SK-N-MC (cell line): ENCODE measurements around the gene DOCK4.

Experiments used
- DNase-seq: peaks from one replicate; pipeline ENCODE4 v3.0.0-alpha.2; 2011; ENCODE audit warnings: low read depth, low spot score
- H3K27ac ChIP-seq: fragments of 200-600 bp; sonication (generic); 2 replicates; pipeline ENCODE4 v1.5.1; 2016; ENCODE audit warnings: mixed run types
- H3K36me3 ChIP-seq: fragments of 200-600 bp; sonication (generic); 2 replicates; pipeline ENCODE4 v1.6.1; 2017; ENCODE audit warnings: antibody characterized with exemption, low read length, mixed read lengths; ENCODE audit not compliant: insufficient read depth
- H3K4me3 ChIP-seq: fragments of 200-600 bp; sonication (generic); 2 replicates; pipeline ENCODE4 v1.5.1; 2016
- H3K9ac ChIP-seq: fragments of 200-600 bp; sonication (generic); 2 replicates; pipeline ENCODE4 v1.8.0; 2017; ENCODE audit warnings: mixed run types, mixed read lengths; ENCODE audit not compliant: insufficient read length
- H3K9me3 ChIP-seq: fragments of 200-600 bp; sonication (generic); 2 replicates; pipeline ENCODE4 v1.6.1; 2017; ENCODE audit warnings: low read depth, mild to moderate bottlenecking, antibody characterized with exemption, low read length, moderate library complexity, mixed read lengths
- EZH2 ChIP-seq: fragments of 200-600 bp; sonication (generic); IDR thresholded peaks from one replicate; pipeline ENCODE4 v1.6.1; 2017; ENCODE audit warnings: antibody characterized with exemption
- FOXP2 ChIP-seq: optimal IDR thresholded peaks from 2 replicates; pipeline ENCODE3; 2011; ENCODE audit warnings: mild to moderate bottlenecking, moderate library complexity; ENCODE audit not compliant: insufficient read depth; ENCODE audit errors: extremely low read length, control extremely low read depth
- POLR2AphosphoS5 ChIP-seq: IDR thresholded peaks from 2 replicates; pipeline ENCODE4 v1.6.1; 2012; ENCODE audit warnings: mild to moderate bottlenecking, low read depth, low read length, borderline replicate concordance

Gene DOCK4

DNA sequence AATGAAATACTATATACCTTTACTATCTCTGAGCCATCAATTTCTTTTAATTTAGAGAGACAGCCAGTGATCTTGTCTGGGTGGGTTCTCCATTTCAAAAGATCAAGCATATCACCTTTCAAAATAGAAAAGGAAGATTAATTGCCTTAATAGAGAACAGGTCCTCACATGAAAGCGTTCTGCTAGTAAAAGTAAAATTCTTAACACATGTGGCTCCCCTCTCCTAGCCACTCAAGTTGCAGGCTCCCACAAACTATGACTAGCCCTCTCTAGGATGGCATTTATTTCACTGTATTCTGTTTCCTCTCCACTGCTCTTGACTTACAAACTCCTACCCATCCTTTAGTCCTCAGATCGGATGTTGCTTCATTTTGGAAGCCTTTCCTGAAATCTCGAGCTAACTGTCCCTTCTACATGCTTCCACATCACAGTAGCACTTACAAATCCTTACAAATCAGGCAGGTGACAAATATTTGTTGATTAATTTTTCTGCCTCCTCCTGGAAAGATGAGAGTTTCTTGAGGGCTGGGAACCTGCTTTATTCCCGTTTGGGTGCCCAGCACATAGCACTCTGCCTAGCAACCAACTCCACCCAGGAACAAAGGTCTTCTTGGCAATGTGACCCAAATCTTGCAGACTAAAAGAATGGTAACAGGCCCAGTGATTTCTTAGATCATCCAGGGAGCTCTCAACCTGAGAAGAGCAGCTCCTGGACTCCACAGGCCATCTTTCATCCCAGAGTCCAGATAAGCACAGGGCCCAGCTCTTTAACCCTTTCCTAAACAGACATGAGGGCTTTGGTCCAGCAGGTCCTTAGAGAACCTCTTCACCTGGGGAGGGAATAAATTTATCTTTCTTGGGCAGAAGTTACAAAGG lies 333.5 kb downstream of the DOCK4 start:
- no peak for DNase-seq
- H3K27ac ChIP-seq: no peak overlapping the region
- TF ChIP-seq FOXP2 (no peak), EZH2 (no peak), POLR2AphosphoS5 (no peak)
- no peak overlapping the region for H3K9ac ChIP-seq
- no peaks in the 10 kb centered on the region for H3K36me3 ChIP-seq
- H3K9me3 ChIP-seq: no peaks in the 10 kb centered on the region
- no peak overlapping the region for H3K4me3 ChIP-seq

DNA sequence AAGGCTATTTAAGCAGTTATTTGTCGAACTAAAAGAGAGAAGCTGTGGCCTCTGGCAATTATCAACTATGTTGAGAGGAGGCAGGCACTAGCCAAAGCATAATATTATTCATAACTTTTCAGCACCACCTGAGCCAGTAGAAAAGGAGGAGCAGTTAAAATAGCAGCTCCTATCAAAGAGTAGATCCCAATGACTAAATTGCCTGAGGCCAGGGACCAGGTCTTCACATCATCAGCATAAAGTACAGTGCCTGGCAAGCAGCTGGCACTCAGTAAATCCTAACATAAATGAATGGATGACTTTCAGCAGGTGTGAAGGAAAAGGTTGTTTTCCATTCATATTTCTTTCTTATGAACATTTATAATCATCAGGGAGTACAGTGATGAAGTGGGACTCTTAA lies 334.9 kb downstream of the DOCK4 start:
- Histone ChIP-seq H3K27ac (no peak overlapping the region), H3K4me3 (no peak overlapping the region), H3K9me3 (no peaks in the 10 kb centered on the region), H3K36me3 (no peaks in the 10 kb centered on the region), H3K9ac (no peak overlapping the region)
- TF ChIP-seq EZH2 (no peak), FOXP2 (no peak), POLR2AphosphoS5 (no peak)
- DNase-seq: no peak

DNA sequence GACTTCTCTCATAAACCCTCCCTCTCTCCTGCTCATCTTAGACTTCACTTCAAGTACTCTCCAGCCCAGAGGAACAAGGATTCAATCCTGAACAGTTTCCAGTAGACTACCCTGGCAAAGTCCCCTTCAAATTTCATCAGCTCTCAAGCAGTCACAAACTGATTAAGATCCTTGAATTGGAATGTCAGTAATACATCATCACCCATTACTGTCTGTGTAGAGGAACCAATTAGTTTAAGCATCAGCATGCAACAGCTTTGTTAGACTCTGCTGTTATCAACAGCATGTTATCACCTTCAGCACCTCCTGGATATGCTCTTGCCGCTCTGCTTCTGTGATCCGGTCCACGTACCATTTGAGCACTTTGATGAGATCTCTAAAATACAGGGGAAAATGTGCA lies 336.9 kb downstream of the DOCK4 start:
- Histone ChIP-seq H3K9ac (no peak overlapping the region), H3K4me3 (no peak overlapping the region), H3K9me3 (no peaks in the 10 kb centered on the region), H3K36me3 (no peaks in the 10 kb centered on the region), H3K27ac (no peak overlapping the region)
- TF ChIP-seq POLR2AphosphoS5 (no peak), FOXP2 (no peak), EZH2 (no peak)
- no peak for DNase-seq

DNA sequence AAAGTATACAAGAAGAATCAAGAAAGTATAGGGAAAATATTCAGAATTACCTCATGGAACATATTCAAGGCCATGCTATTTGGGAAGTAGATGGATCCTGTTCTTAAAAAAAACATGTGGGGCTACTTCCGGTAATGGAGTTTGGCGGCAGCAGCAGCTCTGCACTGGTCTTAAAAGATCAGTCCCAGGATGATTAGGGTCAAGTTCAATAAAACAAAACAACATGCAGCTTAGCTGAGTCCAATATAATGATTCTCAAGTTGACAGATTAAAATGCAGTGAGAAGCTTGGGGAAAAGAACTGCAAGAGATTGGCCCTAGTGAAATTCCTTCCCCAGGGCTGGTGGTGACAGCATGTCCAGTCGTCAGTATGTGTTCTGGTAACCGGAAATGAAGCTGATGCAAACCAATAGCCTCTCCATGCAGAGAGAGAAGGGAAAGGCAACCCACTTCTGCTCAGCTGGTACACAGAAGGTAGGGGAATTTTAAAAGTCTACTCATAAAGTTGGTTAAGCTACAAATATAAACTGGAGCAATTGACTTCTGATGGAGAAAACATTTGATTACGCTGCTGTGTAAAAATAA lies 338.8 kb downstream of the DOCK4 start:
- H3K9ac ChIP-seq: no peak overlapping the region
- TF ChIP-seq POLR2AphosphoS5 (no peak), EZH2 (no peak), FOXP2 (no peak)
- no peaks in the 10 kb centered on the region for H3K36me3 ChIP-seq
- H3K9me3 ChIP-seq: no peaks in the 10 kb centered on the region
- no peak overlapping the region for H3K4me3 ChIP-seq
- no peak for DNase-seq
- no peak overlapping the region for H3K27ac ChIP-seq

DNA sequence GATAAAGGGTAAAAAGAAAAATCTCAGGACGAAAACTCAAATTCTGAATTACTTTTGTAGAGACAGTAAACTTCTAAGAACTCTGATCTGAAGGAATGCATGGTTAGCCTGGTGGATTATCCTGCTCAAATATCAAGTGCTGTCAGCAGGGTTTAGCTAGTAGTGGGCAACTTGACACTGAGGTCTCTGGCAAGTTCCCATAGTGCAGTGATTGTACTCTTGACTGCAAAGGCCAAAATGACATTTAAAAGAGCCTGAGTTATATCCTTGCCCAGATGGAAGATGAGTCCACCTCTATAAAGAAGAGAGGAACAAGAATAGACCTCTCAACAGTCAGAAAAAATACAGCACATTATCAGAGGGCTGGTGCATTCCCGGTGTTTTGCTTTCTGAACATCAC lies 339.4 kb downstream of the DOCK4 start:
- Histone ChIP-seq H3K36me3 (no peaks in the 10 kb centered on the region), H3K27ac (no peak overlapping the region), H3K9ac (no peak overlapping the region), H3K4me3 (no peak overlapping the region), H3K9me3 (no peaks in the 10 kb centered on the region)
- TF ChIP-seq FOXP2 (no peak), POLR2AphosphoS5 (no peak), EZH2 (no peak)
- no peak for DNase-seq

DNA sequence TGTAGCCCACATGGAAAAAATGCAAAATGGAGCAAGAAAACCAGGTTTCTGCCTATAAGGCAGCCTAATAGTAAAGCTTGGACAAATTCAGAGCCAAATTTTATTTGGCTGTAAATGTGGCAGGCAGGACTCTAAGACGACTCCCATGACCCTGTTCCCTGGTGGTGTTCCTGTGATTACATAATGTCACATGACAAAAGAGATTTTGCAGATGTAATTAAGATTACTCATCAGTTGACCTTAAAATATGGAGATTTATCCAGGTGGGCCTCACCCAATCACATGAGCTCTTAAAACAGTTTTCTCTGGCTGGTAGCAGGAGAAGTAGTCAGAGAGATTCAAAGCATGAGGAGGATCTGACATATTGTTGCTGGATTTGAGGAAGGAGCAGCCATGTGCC lies 340.8 kb downstream of the DOCK4 start:
- TF ChIP-seq POLR2AphosphoS5 (no peak), EZH2 (no peak), FOXP2 (no peak)
- no peaks in the 10 kb centered on the region for H3K9me3 ChIP-seq
- H3K36me3 ChIP-seq: no peaks in the 10 kb centered on the region
- H3K9ac ChIP-seq: no peak overlapping the region
- no peak overlapping the region for H3K27ac ChIP-seq
- DNase-seq: no peak
- no peak overlapping the region for H3K4me3 ChIP-seq

DNA sequence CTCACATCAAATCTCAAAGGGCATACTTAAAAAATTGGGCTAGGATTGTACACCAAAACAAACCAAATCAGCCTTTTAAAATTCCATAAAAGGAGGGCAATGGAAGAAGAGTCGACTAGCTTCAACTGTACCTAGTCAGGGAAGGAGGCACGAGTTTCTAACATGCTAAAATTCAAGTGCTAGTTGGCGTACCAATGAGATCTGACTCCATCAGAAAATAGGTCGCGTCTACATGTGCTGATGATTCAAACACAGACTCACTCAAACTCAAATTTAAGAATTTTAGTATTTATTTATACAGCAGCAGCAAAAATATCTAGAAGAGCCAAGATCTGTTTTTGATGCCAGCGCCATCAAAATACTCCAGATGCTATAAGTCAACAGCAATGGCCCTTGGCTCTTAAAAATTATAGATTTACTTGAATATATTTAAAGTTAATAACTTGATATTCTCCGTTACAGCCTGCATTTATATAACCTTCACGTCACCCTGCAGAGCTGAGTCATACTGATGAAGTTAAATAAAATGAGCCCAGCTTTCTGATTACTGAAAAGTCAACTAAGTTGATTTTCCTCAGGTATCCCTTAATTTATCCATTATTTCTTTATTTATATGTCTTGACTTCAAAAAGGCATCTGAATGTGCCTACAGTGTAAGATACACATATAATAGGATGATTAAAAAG lies 341.8 kb downstream of the DOCK4 start:
- no peaks in the 10 kb centered on the region for H3K36me3 ChIP-seq
- no peak overlapping the region for H3K9ac ChIP-seq
- TF ChIP-seq FOXP2 (no peak), POLR2AphosphoS5 (no peak), EZH2 (no peak)
- no peak overlapping the region for H3K4me3 ChIP-seq
- no peak overlapping the region for H3K27ac ChIP-seq
- no peaks in the 10 kb centered on the region for H3K9me3 ChIP-seq
- no peak for DNase-seq

DNA sequence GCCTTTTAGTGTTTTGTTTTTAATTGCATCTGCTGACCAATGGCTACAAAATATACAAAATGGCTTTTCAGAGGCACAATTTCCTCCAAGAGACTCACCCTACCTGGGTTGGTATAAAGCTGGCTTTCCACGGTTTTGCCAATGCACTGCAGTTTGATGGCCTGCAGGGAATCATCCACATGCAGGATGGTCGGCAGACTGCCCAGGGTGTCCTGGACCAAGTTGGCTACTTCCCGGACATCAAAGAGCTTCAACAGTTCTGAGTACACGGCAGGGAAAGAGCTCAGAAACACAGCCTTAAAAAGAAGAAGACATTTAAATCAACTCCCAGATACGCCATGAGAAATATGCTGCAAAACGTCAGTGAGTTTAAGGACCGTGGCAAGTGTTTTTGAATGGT lies 342.9 kb downstream of the DOCK4 start:
- H3K9ac ChIP-seq: no peak overlapping the region
- no peaks in the 10 kb centered on the region for H3K9me3 ChIP-seq
- H3K36me3 ChIP-seq: no peaks in the 10 kb centered on the region
- DNase-seq: no peak
- no peak overlapping the region for H3K27ac ChIP-seq
- no peak overlapping the region for H3K4me3 ChIP-seq
- no peak for TF ChIP-seq POLR2AphosphoS5
- TF ChIP-seq EZH2: no peak
- no peak for TF ChIP-seq FOXP2

DNA sequence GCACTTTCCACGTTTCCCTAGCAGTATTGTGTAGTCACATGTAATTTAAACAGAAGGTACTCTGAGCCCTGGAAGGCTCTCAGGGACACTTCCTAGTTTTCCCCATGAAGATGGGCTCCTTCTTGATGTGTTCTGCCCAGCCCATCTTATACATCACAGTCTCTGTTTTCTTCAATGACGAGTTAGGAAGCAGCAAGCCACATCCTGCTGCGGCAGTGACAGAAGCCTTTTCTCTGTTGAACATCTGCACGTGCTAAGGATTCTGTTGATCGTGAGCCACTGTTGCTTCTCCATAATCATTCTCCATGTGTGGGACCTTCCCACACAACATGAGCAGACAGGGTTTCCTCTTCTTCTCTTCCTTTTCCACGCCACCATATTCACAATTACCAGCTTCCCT lies 346.0 kb downstream of the DOCK4 start:
- H3K9ac ChIP-seq: no peak overlapping the region
- DNase-seq: no peak
- H3K36me3 ChIP-seq: no peaks in the 10 kb centered on the region
- TF ChIP-seq EZH2 (no peak), POLR2AphosphoS5 (no peak), FOXP2 (no peak)
- no peak overlapping the region for H3K27ac ChIP-seq
- no peaks in the 10 kb centered on the region for H3K9me3 ChIP-seq
- H3K4me3 ChIP-seq: no peak overlapping the region
